SU-DHL-6 (cell line): Measurements from ENCODE around the gene PRDM10.

Source experiments
- CTCF ChIP-seq: fragments of 200-600 bp; sonication (generic); IDR thresholded peaks from one replicate; pipeline ENCODE4 v1.5.1; 2017; ENCODE audit warnings: antibody characterized with exemption, mild to moderate bottlenecking, low read length, moderate library complexity; ENCODE audit not compliant: insufficient read depth, poor library complexity, severe bottlenecking
- EZH2phosphoT487 ChIP-seq: fragments of 200-600 bp; sonication (generic), shearing (Covaris generic); conservative IDR thresholded peaks from 2 replicates; pipeline ENCODE4 v1.6.1; 2018; ENCODE audit warnings: mild to moderate bottlenecking, antibody characterized with exemption, low read length, moderate library complexity, mixed read lengths

DNA sequence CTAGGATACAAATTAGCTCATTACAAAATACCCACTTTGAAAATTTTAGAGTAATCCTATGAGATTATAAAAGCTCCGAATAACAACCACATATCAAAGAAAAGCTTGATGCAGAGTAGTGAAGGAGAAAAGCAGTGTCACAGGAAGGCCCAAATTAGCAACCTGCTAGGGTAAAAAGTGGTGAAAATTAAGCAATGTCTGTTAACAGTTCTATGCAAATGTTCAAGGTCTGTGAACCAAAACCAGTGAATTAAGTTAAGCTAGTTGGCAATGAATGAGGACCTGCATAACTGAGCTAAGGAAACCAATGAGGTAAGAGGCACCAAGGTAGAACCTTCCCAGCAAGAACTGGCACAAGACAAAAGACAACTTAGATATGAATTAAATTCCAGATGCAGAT, 29.6 kb downstream of the PRDM10 start:
- TF ChIP-seq CTCF (no peak), EZH2phosphoT487 (no peak)
